AG09319 (cell line): ENCODE measurements around the gene ADIPOQ.
"Not testable (repeated sequence)": the region's sequence is repeated elsewhere in the genome, so short reads cannot be mapped to it uniquely, and the experiment has no call there.

Experiments
- DNase-seq: peaks from one replicate; pipeline ENCODE4 v3.0.0-alpha.2; 2010; ENCODE audit warnings: low read depth; ENCODE audit errors: extremely low read depth
- CTCF ChIP-seq: IDR thresholded peaks from 2 replicates; pipeline ENCODE4 v1.5.1; 2011; ENCODE audit warnings: low read depth, mild to moderate bottlenecking, inconsistent platforms, low read length, moderate library complexity

ADIPOQ gene

GRCh38 chr3:186842426-186843038 is at the start of gene ADIPOQ:
Gene ADIPOQ (plus strand): TSS chr3:186842710. CDS start chr3:186853059, 10,349 bp downstream.
- TF ChIP-seq CTCF = no peak

GRCh38 chr3:186798239-186798874 is 44.2 kb upstream of the ADIPOQ start:
- no peak for DNase-seq
- no peak for TF ChIP-seq CTCF

More at GRCh38 chr3:186842426-186843038, at the start of gene ADIPOQ:
- DNase-seq = no peak

- DNase-seq = no peak
These were observed 42.2 kb upstream of the ADIPOQ start for GRCh38 chr3:186800285-186800684.

GRCh38 chr3:186802701-186803100 is 39.8 kb upstream of the ADIPOQ start:
- no peak for DNase-seq
- no peak for TF ChIP-seq CTCF

More at GRCh38 chr3:186800285-186800684, 42.2 kb upstream of the ADIPOQ start:
- no peak for TF ChIP-seq CTCF

- DNase-seq = not testable (repeated sequence)
These were observed 39.1 kb upstream of the ADIPOQ start for GRCh38 chr3:186803447-186803846.

GRCh38 chr3:186806089-186807055 is 36.1 kb upstream of the ADIPOQ start, which contains the start of gene RFC4:
Gene RFC4 (minus strand): TSS chr3:186806482. CDS start chr3:186804713, 1,769 bp downstream.
- no peak for DNase-seq

More at GRCh38 chr3:186806089-186807055, 36.1 kb upstream of the ADIPOQ start, which contains the start of gene RFC4:
- no peak for TF ChIP-seq CTCF
